ENCODE data around the gene OR10AG1.
A peak's percentile ranks its signal among the peaks of the same experiment; 100 is the strongest.

OR10AG1 gene

GRCh38 chr11:55956521-55956920 is 13.2 kb downstream of the OR10AG1 start:
- in situ Hi-C loops (cut with MboI; ENCODE audit: low pct_unique_long_range_greater_than_20kb, low sequenced_read_pairs, unreplicated experiment) = no loop called here
- TF ChIP-seq CTCF (IDR thresholded peaks at IDR 0.05; ENCODE audit: extremely low read depth, insufficient read depth, missing control alignments) = no peak
- DNase-seq (ENCODE audit: low spot score) = no peak

- no peak for TF ChIP-seq CTCF (IDR thresholded peaks at IDR 0.05; ENCODE audit: extremely low read depth, insufficient read depth, missing control alignments)
- in situ Hi-C loops (cut with MboI; ENCODE audit: low pct_unique_long_range_greater_than_20kb, low sequenced_read_pairs, unreplicated experiment) = loop anchor here (25.0 kb wide), 1 partner anchor 838 kb away; no protein-coding TSS in a partner anchor
Measured at GRCh38 chr11:55949330-55949729, 20.4 kb downstream of the OR10AG1 start.

GRCh38 chr11:55942785-55943392 is 26.9 kb downstream of the OR10AG1 start:
- in situ Hi-C loops (cut with MboI; ENCODE audit: low pct_unique_long_range_greater_than_20kb, low sequenced_read_pairs, unreplicated experiment) = loop anchor here (25.0 kb wide), 1 partner anchor 844 kb away; no protein-coding TSS in a partner anchor
- peak; percentile 49 for TF ChIP-seq CTCF (IDR thresholded peaks at IDR 0.05; ENCODE audit: extremely low read depth, insufficient read depth, missing control alignments)
- peak; percentile 7 for DNase-seq (ENCODE audit: low spot score)

More at GRCh38 chr11:55949330-55949729, 20.4 kb downstream of the OR10AG1 start:
- no peak for DNase-seq (ENCODE audit: low spot score)

- in situ Hi-C loops (cut with MboI; ENCODE audit: low pct_unique_long_range_greater_than_20kb, low sequenced_read_pairs, unreplicated experiment) = loop anchor here (25.0 kb wide), 1 partner anchor 851 kb away; no protein-coding TSS in a partner anchor
- TF ChIP-seq CTCF (IDR thresholded peaks at IDR 0.05; ENCODE audit: extremely low read depth, insufficient read depth, missing control alignments) = no peak
- DNase-seq (ENCODE audit: low spot score) = no peak
Measured at GRCh38 chr11:55936300-55936699, 33.4 kb downstream of the OR10AG1 start, which contains the start of gene OR5I1. Gene OR5I1, minus strand, starts transcription at chr11:55936400. Its CDS starts 0 bp downstream, at chr11:55936400.

- TF ChIP-seq CTCF (IDR thresholded peaks at IDR 0.05; ENCODE audit: extremely low read depth, insufficient read depth, missing control alignments) = no peak
- DNase-seq (ENCODE audit: low spot score) = no peak
- in situ Hi-C loops (cut with MboI; ENCODE audit: low pct_unique_long_range_greater_than_20kb, low sequenced_read_pairs, unreplicated experiment) = no loop called here
Measured at GRCh38 chr11:55920537-55920936, 49.2 kb downstream of the OR10AG1 start.
